Measurements from ENCODE around the gene PRG3.

DNA sequence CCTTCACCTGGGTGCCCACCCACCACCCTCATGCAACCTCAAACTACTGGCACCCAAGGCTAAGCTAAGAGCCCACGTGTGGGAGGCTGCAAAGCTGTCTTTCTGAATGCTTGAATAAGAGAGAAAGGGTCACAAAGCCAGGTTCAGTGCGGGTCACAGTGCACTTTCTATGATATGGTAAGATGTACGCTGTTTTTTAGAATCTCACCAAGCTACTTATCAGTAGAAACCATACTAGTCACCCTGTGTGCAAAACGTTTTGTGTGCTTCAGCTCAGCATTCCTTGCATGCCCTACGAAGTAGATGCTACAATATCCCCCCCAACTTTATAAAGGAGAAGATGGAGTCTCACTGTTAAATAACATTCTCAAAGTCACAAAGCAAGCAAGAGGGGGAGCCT, 27.9 kb downstream of the PRG3 start:
- TF ChIP-seq POLR2AphosphoS5 (IDR thresholded peaks at IDR 0.05; ENCODE audit: low read depth, low read length): no peak
- TF ChIP-seq POLR2A (IDR thresholded peaks at IDR 0.05; ENCODE audit: low read depth, low read length): no peak

All from GM12892 (cell line).